AG10803 (cell line): Measurements from ENCODE around the gene USP36.
"Not testable (repeated sequence)": the region's sequence is repeated elsewhere in the genome, so short reads cannot be mapped to it uniquely, and the experiment has no call there.

Experiments used
- DNase-seq: peaks from one replicate; pipeline ENCODE4 v3.0.0; 2010; ENCODE audit warnings: low read depth
- H3K4me3 ChIP-seq: 2 replicates; pipeline ENCODE4 v1.5.1; 2011; ENCODE audit warnings: mild to moderate bottlenecking, low read length, control low read depth
- TF ChIP-seq, protein P1 (sequence below): conservative IDR thresholded peaks from 2 replicates; pipeline ENCODE4 v1.5.1; 2011; ENCODE audit warnings: mild to moderate bottlenecking, low read length, control low read depth, inconsistent platforms

The USP36 gene

DNA sequence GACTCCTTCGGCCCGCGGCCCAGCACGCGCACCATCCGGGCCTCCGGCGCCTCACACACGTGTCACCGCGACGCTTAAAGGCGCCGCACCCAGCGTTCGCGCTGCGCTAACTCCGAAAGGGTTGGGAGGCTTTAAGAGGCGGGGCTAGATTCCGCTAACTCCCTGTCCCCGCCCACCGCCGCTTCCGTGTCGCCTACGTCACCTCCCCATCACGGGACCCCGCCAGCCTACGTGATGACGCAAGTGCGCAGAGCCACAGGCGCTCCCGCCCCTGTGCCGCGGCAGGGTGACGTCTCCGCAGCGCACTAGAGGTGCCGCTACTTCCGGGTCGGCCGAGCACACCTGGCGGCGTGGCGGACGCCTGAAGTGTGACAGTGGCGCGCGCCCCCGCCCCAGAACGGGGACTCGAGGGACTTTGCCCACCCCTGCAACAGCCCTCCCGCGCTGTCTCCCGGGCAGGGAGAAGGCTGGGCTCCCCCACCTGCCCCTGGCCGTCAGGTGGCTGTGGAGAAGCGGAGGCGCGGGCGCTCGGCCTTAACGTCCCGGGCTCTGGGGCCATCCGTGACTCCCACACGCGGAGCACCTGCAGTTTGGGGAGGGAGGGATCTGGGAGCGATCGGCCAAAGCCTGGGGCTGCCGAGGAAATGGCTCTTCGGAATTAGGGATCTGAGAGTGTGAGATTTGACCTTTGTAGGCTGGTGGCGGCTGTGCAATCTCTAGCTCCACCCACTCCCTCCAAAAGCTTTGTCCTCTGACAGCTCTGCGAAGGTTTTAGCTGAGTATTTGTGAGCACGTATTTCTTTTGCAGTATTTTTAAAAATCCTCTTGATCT, at the start of gene USP36:
Gene USP36, minus strand, starts transcription at position 35 of the 832 bp plus-strand sequence. CDS start 4,451 bp downstream, outside the sequence.
- TF ChIP-seq, protein P1, sequence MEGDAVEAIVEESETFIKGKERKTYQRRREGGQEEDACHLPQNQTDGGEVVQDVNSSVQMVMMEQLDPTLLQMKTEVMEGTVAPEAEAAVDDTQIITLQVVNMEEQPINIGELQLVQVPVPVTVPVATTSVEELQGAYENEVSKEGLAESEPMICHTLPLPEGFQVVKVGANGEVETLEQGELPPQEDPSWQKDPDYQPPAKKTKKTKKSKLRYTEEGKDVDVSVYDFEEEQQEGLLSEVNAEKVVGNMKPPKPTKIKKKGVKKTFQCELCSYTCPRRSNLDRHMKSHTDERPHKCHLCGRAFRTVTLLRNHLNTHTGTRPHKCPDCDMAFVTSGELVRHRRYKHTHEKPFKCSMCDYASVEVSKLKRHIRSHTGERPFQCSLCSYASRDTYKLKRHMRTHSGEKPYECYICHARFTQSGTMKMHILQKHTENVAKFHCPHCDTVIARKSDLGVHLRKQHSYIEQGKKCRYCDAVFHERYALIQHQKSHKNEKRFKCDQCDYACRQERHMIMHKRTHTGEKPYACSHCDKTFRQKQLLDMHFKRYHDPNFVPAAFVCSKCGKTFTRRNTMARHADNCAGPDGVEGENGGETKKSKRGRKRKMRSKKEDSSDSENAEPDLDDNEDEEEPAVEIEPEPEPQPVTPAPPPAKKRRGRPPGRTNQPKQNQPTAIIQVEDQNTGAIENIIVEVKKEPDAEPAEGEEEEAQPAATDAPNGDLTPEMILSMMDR: no peak
- H3K4me3 ChIP-seq: peak within 1 kb of the TSS; percentile 92
- DNase-seq: peak; percentile 98

DNA sequence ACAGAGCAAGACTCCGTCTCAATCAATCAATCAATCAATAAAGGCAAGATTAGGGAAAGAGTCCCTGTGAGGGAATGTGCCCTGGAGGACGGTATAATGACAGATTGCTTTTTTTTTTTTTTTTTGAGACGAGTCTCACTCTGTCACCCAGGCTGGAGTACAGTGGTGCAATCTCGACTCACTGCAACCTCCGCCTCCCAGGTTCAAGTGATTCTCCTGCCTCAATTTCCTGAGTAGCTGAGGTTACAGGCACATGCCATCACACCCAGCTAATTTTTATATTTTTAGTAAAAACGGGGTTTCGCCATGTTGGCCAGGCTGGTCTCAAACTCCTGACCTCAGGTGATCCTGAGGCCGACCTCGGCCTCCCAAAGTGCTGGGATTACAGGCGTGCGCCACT, 49.5 kb upstream of the USP36 start:
- not testable (repeated sequence) for DNase-seq, H3K4me3 ChIP-seq

DNA sequence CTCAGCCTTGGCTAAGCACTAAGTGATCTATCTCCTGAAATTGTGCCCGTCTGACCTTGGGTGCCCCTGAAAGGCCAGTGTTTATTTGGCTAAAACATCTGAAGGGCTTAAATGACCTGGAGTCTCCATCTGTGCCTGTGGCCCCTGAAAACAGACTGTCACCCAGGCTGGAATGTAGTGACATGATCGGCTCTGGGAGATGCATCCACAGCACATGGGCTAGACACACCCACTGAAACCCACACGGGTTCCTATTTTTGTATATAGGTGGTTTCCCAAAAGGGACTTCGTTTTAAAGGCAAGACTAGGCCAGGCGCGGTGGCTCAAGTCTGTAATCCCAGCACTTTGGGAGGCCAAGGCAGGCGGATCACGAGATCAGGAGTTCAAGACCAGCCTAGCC, 48.9 kb upstream of the USP36 start:
- no peak for DNase-seq
- no peak overlapping the region for H3K4me3 ChIP-seq
- TF ChIP-seq, protein P1: no peak

DNA sequence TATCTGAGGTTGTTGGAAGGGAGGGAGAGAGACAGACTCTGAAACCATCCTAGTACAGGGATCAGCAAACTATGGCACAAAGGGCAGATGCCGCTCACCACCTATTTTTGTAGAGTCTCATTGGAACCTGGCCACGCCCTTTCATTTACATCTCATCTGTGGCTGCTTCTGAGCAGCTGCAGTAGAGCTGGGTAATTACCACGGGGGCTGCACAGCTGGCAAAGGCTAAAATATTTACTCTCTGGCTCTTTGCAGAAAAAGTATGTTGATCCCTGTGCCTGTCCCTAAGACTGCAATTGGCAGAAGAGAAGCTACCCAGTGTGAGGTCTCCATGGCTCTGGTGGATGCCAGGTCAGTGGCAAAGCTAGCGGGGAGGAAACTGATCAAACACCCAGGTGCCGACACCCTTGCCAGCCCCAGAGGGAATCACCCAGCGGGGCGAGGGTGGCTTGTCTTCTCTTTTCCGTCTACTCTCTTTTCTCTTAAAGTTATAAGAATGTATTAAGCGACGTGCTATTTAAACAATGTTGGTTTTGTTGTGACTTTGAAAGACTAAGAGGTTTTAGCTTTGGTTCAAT, 48.4 kb upstream of the USP36 start:
- TF ChIP-seq, protein P1: no peak
- DNase-seq: no peak
- no peak overlapping the region for H3K4me3 ChIP-seq

DNA sequence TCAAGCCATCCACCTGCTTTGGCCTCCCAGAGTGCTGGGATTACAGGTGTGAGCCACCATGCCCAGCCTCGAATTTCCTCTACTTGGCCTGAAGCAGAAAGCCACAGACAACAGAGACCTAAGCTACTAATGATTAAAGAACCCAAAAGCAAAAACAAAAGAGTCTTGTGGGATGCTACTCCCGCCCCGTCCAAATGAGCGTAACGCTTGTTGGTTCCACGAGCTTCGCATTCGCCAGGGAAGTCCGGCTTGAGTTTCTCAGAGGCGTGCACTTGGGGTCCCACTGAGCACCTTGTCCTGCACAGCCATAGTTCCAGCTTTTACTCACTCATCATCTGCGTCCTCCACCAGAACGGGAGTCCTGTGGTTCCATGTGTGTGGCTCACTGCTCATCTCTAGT, 46.3 kb upstream of the USP36 start:
- DNase-seq: no peak
- TF ChIP-seq, protein P1: no peak
- H3K4me3 ChIP-seq: no peak overlapping the region

DNA sequence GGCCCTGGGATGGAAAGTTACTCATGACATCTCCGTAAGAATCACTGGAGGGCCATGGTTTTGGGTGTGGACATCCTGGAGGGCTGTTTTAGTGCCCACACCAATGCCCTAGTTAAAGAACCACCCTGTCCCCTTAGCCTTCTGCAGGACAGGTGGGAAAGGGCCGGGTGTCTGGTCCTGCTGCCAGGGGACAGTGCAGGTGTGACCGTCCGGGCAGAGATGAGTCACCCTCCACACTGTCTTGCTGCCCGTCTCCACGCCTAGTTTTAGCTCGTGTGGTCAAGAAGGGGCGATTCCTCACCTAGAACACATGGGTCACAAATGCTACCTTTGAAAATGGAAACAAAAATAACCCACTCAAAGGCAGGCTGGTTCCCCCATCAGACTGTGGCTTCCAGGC, 45.3 kb upstream of the USP36 start:
- DNase-seq: no peak
- no peak overlapping the region for H3K4me3 ChIP-seq
- TF ChIP-seq, protein P1: no peak

DNA sequence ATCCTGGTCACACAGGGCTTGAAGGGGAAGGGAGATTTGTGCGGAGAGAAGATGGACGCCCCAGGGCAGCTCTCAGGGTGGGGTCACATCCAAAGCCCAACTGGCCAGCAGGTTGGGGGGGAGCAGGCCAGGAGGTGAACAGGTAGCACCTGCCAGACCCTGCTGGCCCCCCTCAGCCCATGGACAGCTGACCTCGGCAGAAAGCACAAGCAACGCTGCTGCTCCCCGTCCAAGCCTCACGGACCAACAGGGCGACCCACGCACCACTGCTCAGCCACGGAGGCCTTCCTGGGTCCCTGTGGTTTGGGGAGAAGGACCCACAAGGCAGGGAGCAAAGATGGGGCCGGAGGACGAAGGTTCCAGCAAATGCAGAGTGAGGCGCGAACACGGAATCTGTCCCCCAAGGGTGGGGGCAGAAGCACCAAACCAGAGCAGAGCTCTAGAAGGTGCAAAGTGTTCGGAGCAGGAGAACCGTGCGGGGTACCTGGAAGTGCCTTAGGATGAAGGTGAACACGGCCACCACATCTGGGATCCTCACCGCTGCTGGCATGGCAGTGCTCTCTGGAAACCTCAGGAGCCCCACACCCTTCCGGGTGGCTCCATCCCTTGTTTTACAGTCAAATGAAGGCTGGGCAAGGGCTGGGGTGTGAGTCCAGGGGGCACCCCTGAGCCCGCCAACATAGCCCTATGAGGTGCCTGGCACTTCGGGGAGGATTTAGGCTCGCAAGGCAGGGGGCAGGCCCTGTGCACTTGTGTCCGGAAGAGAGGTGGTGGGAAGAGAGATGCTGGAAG, 44.5 kb upstream of the USP36 start:
- DNase-seq: no peak
- TF ChIP-seq, protein P1: no peak
- peak overlapping the region; percentile 55 for H3K4me3 ChIP-seq
